Measurements from ENCODE around the gene TMCC1. TPM values are rescaled to one million over a fixed set of nuclear protein-coding genes. Genes with fewer than 3 reads are reported as not detected.

The TMCC1 gene
- total RNA-seq, 1 donor from 2014 or later, result 42.3 TPM

DNA sequence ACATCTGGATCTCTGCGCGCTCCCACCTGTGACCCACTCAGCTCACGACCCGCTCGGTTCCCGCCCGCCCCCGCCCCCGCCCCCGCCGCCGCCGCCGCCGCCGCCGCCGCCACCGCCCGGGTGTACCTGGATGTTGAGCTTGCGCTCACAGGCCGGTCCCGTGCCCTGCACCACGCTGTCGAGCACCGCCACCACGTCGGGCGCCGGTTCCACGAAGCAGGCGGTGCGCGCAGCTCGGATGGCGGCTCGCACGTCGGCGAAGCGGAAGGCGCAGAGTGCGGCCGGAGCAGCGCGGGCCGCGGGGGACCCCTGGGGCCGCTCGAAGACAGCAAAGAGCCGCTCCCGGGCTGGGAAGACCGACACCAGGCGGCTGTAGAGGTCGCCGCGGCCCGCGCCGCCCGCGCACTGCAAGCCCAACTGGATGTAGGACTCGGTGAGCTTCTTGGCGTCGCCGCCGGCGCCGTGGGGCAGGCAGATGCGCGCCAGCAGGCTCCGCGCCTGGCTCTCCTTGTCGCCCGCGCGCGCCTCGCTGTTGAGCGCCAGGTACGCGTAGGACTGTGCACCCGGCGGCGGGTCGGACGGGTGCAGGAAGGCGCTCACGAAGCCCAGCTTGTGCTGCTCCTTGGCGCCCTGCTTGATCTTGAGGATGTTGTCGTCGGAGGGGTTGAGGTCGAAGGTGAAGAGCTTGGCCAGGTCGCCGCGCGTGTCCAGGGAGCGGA lies 288.1 kb downstream of the TMCC1 start:
- H3K4me1 ChIP-seq, result peaks cover 72% of the 10 kb centered on the region
- H3K27ac ChIP-seq, result peak overlapping the region; percentile 90
- H3K36me3 ChIP-seq, result no peaks in the 10 kb centered on the region
- peak overlapping the region; percentile 89 for H3K4me3 ChIP-seq
- TF ChIP-seq, protein P1, sequence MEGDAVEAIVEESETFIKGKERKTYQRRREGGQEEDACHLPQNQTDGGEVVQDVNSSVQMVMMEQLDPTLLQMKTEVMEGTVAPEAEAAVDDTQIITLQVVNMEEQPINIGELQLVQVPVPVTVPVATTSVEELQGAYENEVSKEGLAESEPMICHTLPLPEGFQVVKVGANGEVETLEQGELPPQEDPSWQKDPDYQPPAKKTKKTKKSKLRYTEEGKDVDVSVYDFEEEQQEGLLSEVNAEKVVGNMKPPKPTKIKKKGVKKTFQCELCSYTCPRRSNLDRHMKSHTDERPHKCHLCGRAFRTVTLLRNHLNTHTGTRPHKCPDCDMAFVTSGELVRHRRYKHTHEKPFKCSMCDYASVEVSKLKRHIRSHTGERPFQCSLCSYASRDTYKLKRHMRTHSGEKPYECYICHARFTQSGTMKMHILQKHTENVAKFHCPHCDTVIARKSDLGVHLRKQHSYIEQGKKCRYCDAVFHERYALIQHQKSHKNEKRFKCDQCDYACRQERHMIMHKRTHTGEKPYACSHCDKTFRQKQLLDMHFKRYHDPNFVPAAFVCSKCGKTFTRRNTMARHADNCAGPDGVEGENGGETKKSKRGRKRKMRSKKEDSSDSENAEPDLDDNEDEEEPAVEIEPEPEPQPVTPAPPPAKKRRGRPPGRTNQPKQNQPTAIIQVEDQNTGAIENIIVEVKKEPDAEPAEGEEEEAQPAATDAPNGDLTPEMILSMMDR (IDR thresholded peaks at IDR 0.05), result no peak
- ATAC-seq (peak; percentile 11), DNase-seq (peak; percentile 77)
- no peaks in the 10 kb centered on the region for H3K9me3 ChIP-seq
- no peaks in the 10 kb centered on the region for H3K27me3 ChIP-seq
- intact Hi-C loops (cut with DNase I), result no loop called here

GRCh38 chr3:129604767-129605166 lies 288.7 kb downstream of the TMCC1 start:
- intact Hi-C loops (cut with DNase I), result no loop called here
- Histone ChIP-seq H3K4me1 (peaks cover 72% of the 10 kb centered on the region), H3K27ac (peak overlapping the region; percentile 90)

GRCh38 chr3:129603991-129604749 lies 289.3 kb downstream of the TMCC1 start:
- Histone ChIP-seq H3K36me3 (no peaks in the 10 kb centered on the region), H3K27me3 (no peaks in the 10 kb centered on the region), H3K4me1 (peaks cover 73% of the 10 kb centered on the region), H3K27ac (peak overlapping the region; percentile 90), H3K4me3 (peak overlapping the region; percentile 89), H3K9me3 (no peaks in the 10 kb centered on the region)
- ATAC-seq (no peak), DNase-seq (no peak)
- TF ChIP-seq, protein P1 (IDR thresholded peaks at IDR 0.05), result no peak
- intact Hi-C loops (cut with DNase I), result no loop called here

More at GRCh38 chr3:129604767-129605166, 288.7 kb downstream of the TMCC1 start:
- ATAC-seq (no peak), DNase-seq (no peak)
- Histone ChIP-seq H3K9me3 (no peaks in the 10 kb centered on the region), H3K4me3 (peak overlapping the region; percentile 89), H3K36me3 (no peaks in the 10 kb centered on the region), H3K27me3 (no peaks in the 10 kb centered on the region)
- TF ChIP-seq, protein P1 (IDR thresholded peaks at IDR 0.05), result no peak

GRCh38 chr3:129603561-129603942 lies 290.0 kb downstream of the TMCC1 start:
- Histone ChIP-seq H3K27me3 (no peaks in the 10 kb centered on the region), H3K36me3 (no peaks in the 10 kb centered on the region), H3K27ac (peak overlapping the region; percentile 90), H3K4me3 (peak overlapping the region; percentile 89), H3K4me1 (peaks cover 73% of the 10 kb centered on the region), H3K9me3 (no peaks in the 10 kb centered on the region)
- ATAC-seq (peak; percentile 1), DNase-seq (no peak)
- TF ChIP-seq, protein P1 (IDR thresholded peaks at IDR 0.05), result no peak
- intact Hi-C loops (cut with DNase I), result no loop called here

- Histone ChIP-seq H3K4me3 (peak overlapping the region; percentile 89), H3K27ac (peak overlapping the region; percentile 90), H3K36me3 (no peaks in the 10 kb centered on the region), H3K9me3 (no peaks in the 10 kb centered on the region), H3K27me3 (no peaks in the 10 kb centered on the region), H3K4me1 (peaks cover 73% of the 10 kb centered on the region)
- peak; percentile 32 for ATAC-seq
- intact Hi-C loops (cut with DNase I), result no loop called here
- TF ChIP-seq, protein P1 (IDR thresholded peaks at IDR 0.05), result no peak
- DNase-seq, result peak; percentile 82
Measured at GRCh38 chr3:129602730-129603560, 290.6 kb downstream of the TMCC1 start.
